Upper lobe of left lung (tissue), 6 donors: ENCODE results near the gene ARNT2. TPM values are rescaled to one million over a fixed set of nuclear protein-coding genes. Genes with fewer than 3 reads are reported as not detected.

ENCODE experiments used
- ATAC-seq, 2 donors: fragments of 200-7000 bp; cut with Tn5 transposase; one replicate each; pipeline ENCODE4 v1.9.1; 2022; ENCODE audit warnings: mild to moderate bottlenecking in 2 of 2, moderate library complexity in 2 of 2; ENCODE audit not compliant: low FRiP score in 2 of 2
- DNase-seq, 2 donors: peaks; one replicate each; pipeline ENCODE4 v3.0.0-alpha.2; 2019 to 2020
- H3K27ac ChIP-seq, 4 donors: fragments of 200-600 bp; sonication (generic); one replicate each; pipeline ENCODE4 v1.5.1; 2016 to 2019
- H3K27me3 ChIP-seq, 4 donors: fragments of 200-600 bp; sonication (generic); one replicate each; pipeline ENCODE4 v1.5.1; 2017 to 2019
- H3K36me3 ChIP-seq, 4 donors: fragments of 200-600 bp; sonication (generic); one replicate each; pipeline ENCODE4 v1.5.1; 2016 to 2019
- H3K4me1 ChIP-seq, 4 donors: fragments of 200-600 bp; sonication (generic); one replicate each; pipeline ENCODE4 v1.5.1; 2018 to 2019
- H3K4me3 ChIP-seq, 4 donors: fragments of 200-600 bp; sonication (generic); one replicate each; pipeline ENCODE4 v1.5.1; 2017 to 2019; ENCODE audit warnings: mild to moderate bottlenecking in 2 of 4, moderate library complexity in 1 of 4
- H3K9me3 ChIP-seq, 4 donors: fragments of 200-600 bp; sonication (generic); one replicate each; pipeline ENCODE4 v1.5.1; 2018 to 2019
- CTCF ChIP-seq, 6 experiments: fragments of 450-650 bp in 4 of 6; fragments of 200-600 bp in 2 of 6; sonication (generic) in 2 of 6; IDR thresholded peaks; one replicate each; pipeline ENCODE4 v1.5.1; 2016 to 2019; ENCODE audit warnings: antibody characterized with exemption in 6 of 6
- EP300 ChIP-seq, 4 donors: sonication (generic); formaldehyde crosslinking; IDR thresholded peaks; one replicate each; pipeline ENCODE4 v1.5.1; 2017; ENCODE audit warnings: antibody characterized with exemption in 4 of 4, control low read depth in 2 of 4
- POLR2A ChIP-seq, 4 donors: fragments of 450-650 bp; IDR thresholded peaks; one replicate each; pipeline ENCODE4 v1.5.1; 2016 to 2017; ENCODE audit warnings: antibody characterized with exemption in 4 of 4, mild to moderate bottlenecking in 2 of 4
- POLR2AphosphoS5 ChIP-seq, 2 donors: sonication (generic); formaldehyde crosslinking; IDR thresholded peaks; one replicate each; pipeline ENCODE4 v1.5.1; 2017; ENCODE audit warnings: antibody characterized with exemption in 2 of 2
- WGBS, 2 donors: methylation state at CpG; one replicate each; pipeline ENCODE4 v1.1.5; 2017 to 2018; 5-methylcytosine and 5-hydroxymethylcytosine counted together
- total RNA-seq, 6 donors: library from RNA; depleted of rRNA in 4 of 6; stranded (reverse); fragments of >200 nt in 4 of 6; gene quantifications; one replicate each; pipeline versions ENCODE4 v1.1.0 to v1.2.1, GENCODE V29; 2016 to 2021
- donor health status: DM: no; HTN: no; CAD: no; lungs with moderate emphysema.
- donor health status: DM: no; HTN: yes; CAD: no; lungs with severe emphysema.

Gene ARNT2
- total RNA-seq, 6 donors from 2014 or later = 4.7 to 26.9 (median 8.4) TPM

- Histone ChIP-seq H3K27ac (no peak overlapping the region), H3K4me1 (peaks cover 35 to 40% (median 40%) of the 10 kb centered on the region in 4 donors), H3K4me3 (no peak overlapping the region), H3K36me3 (no peaks in the 10 kb centered on the region), H3K27me3 (no peaks in the 10 kb centered on the region), H3K9me3 (no peaks in the 10 kb centered on the region)
- ATAC-seq (no peak), DNase-seq (no peak)
- TF ChIP-seq POLR2A (IDR thresholded peaks at IDR 0.05) (no peak), EP300 (IDR thresholded peaks at IDR 0.05) (no peak), POLR2AphosphoS5 (IDR thresholded peaks at IDR 0.05) (no peak), CTCF (IDR thresholded peaks at IDR 0.05) (no peak)
- WGBS, 2 donors = 61 to 62% methylated on average over 5 to 7 of the region's 7 CpGs
Measured at GRCh38 chr15:80563372-80563997, 159.3 kb downstream of the ARNT2 start.

- DNase-seq (no peak), ATAC-seq (no peak)
- H3K36me3 ChIP-seq = no peaks in the 10 kb centered on the region
- H3K4me1 ChIP-seq = peaks cover 33 to 35% (median 34%) of the 10 kb centered on the region in 4 donors
- H3K4me3 ChIP-seq = no peak overlapping the region
- TF ChIP-seq POLR2AphosphoS5 (IDR thresholded peaks at IDR 0.05) (no peak), EP300 (IDR thresholded peaks at IDR 0.05) (no peak), CTCF (IDR thresholded peaks at IDR 0.05) (no peak), POLR2A (IDR thresholded peaks at IDR 0.05) (no peak)
- H3K9me3 ChIP-seq = no peaks in the 10 kb centered on the region
- 90 to 94% methylated on average over 8 of the region's 8 CpGs for WGBS, 2 donors
- no peak overlapping the region for H3K27ac ChIP-seq
- no peaks in the 10 kb centered on the region for H3K27me3 ChIP-seq
Measured at GRCh38 chr15:80564056-80564455, 159.9 kb downstream of the ARNT2 start.

GRCh38 chr15:80565398-80565797 is 161.2 kb downstream of the ARNT2 start:
- WGBS, 2 donors = 81 to 88% methylated on average over 1 of the region's 1 CpG
- H3K36me3 ChIP-seq = no peaks in the 10 kb centered on the region
- peaks cover 20 to 21% (median 21%) of the 10 kb centered on the region in 4 donors for H3K4me1 ChIP-seq
- no peak overlapping the region for H3K4me3 ChIP-seq
- H3K27ac ChIP-seq = no peak overlapping the region
- TF ChIP-seq EP300 (IDR thresholded peaks at IDR 0.05) (no peak), POLR2AphosphoS5 (IDR thresholded peaks at IDR 0.05) (no peak), POLR2A (IDR thresholded peaks at IDR 0.05) (no peak), CTCF (IDR thresholded peaks at IDR 0.05) (no peak)
- no peak for ATAC-seq
- H3K27me3 ChIP-seq = no peaks in the 10 kb centered on the region
- DNase-seq = no peak
- H3K9me3 ChIP-seq = no peaks in the 10 kb centered on the region

GRCh38 chr15:80565988-80566387 is 161.8 kb downstream of the ARNT2 start:
- DNase-seq (no peak), ATAC-seq (no peak)
- Histone ChIP-seq H3K27me3 (no peaks in the 10 kb centered on the region), H3K4me3 (no peak overlapping the region), H3K36me3 (no peaks in the 10 kb centered on the region), H3K4me1 (peaks cover 14 to 16% (median 16%) of the 10 kb centered on the region in 4 donors), H3K9me3 (no peaks in the 10 kb centered on the region), H3K27ac (no peak overlapping the region)
- 93 to 100% methylated on average over 4 of the region's 4 CpGs for WGBS, 2 donors
- TF ChIP-seq CTCF (IDR thresholded peaks at IDR 0.05) = no peak
- no peak for TF ChIP-seq POLR2AphosphoS5 (IDR thresholded peaks at IDR 0.05)
- TF ChIP-seq EP300 (IDR thresholded peaks at IDR 0.05) = no peak
- no peak for TF ChIP-seq POLR2A (IDR thresholded peaks at IDR 0.05)

- WGBS, 2 donors = 5 to 11% methylated on average over 5 of the region's 5 CpGs
- H3K9me3 ChIP-seq = no peaks in the 10 kb centered on the region
- peak in 1 of 2 donors; percentile 54 for DNase-seq
- H3K36me3 ChIP-seq = no peaks in the 10 kb centered on the region
- peak; percentile 56 to 59 for ATAC-seq
- no peak overlapping the region for H3K27ac ChIP-seq
- TF ChIP-seq CTCF (IDR thresholded peaks at IDR 0.05) (peak in 5 of 6 experiments; percentile 50 to 74 (median 66)), POLR2AphosphoS5 (IDR thresholded peaks at IDR 0.05) (no peak)
- H3K4me3 ChIP-seq = no peak overlapping the region
- H3K4me1 ChIP-seq = peaks cover 2 to 10% (median 4%) of the 10 kb centered on the region in 4 donors
- no peaks in the 10 kb centered on the region for H3K27me3 ChIP-seq
Measured at GRCh38 chr15:80567721-80568157, 163.6 kb downstream of the ARNT2 start.
